ENCODE measurements around the gene SLFN14. TPM values are rescaled to one million over a fixed set of nuclear protein-coding genes. Genes with fewer than 3 reads are reported as not detected.
A peak's percentile ranks its signal among the peaks of the same experiment; 100 is the strongest.

Gene SLFN14
- total RNA-seq, 1 experiment from 2014 or later: not detected

GRCh38 chr17:35578197-35578928, 17.7 kb upstream of the SLFN14 start, which contains the start of gene PEX12:
PEX12 (minus strand) TSS chr17:35578571; CDS start chr17:35578021, 550 bp downstream.
- Mint-ChIP-seq H3K27ac (peak within 1 kb of the TSS; percentile 96 to 99 (median 99)), H3K4me1 (peaks cover 9 to 10% of the 10 kb centered on the region in 2 experiments), H3K27me3 (ENCODE audit: low read depth) (peaks cover 4% of the 10 kb centered on the region), H3K36me3 (ENCODE audit: insufficient read depth in 1 of 3, low read depth in 3 of 3) (peaks cover 0 to 18% (median 4%) of the 10 kb centered on the region in 3 experiments; a peak in 3 of 7 replicates), H3K4me3 (peak within 1 kb of the TSS; percentile 94), H3K9me3 (no peaks in the 10 kb centered on the region)
- H2AFZ ChIP-seq (ENCODE audit: low read length): no peak within 1 kb of the TSS
- H3K14ac ChIP-seq (ENCODE audit: insufficient read depth, low read length): peak within 1 kb of the TSS; percentile 72
- H3K27me3 ChIP-seq (ENCODE audit: insufficient read depth, low read length): no peaks in the 10 kb centered on the region
- H2AK5ac ChIP-seq (ENCODE audit: insufficient read length, low read length): no peak within 1 kb of the TSS
- H3K18ac ChIP-seq (ENCODE audit: insufficient read length, low read depth, low read length): peak within 1 kb of the TSS; percentile 30
- no peak within 1 kb of the TSS for H2BK12ac ChIP-seq (ENCODE audit: insufficient read length, low read depth, low read length)
- peak within 1 kb of the TSS; percentile 19 for H4K5ac ChIP-seq (ENCODE audit: insufficient read length, low read depth, low read length)
- H2BK5ac ChIP-seq (ENCODE audit: insufficient read length, low read length): no peak within 1 kb of the TSS
- H3K9me3 ChIP-seq (ENCODE audit: control insufficient read depth, low read depth, low read length): no peaks in the 10 kb centered on the region
- H3K56ac ChIP-seq (ENCODE audit: insufficient read length, low read depth, low read length): no peak within 1 kb of the TSS
- H3K23me2 ChIP-seq (ENCODE audit: insufficient read length, low read depth, low read length, poor library complexity, severe bottlenecking): peaks cover 8% of the 10 kb centered on the region
- TF ChIP-seq, protein P1, sequence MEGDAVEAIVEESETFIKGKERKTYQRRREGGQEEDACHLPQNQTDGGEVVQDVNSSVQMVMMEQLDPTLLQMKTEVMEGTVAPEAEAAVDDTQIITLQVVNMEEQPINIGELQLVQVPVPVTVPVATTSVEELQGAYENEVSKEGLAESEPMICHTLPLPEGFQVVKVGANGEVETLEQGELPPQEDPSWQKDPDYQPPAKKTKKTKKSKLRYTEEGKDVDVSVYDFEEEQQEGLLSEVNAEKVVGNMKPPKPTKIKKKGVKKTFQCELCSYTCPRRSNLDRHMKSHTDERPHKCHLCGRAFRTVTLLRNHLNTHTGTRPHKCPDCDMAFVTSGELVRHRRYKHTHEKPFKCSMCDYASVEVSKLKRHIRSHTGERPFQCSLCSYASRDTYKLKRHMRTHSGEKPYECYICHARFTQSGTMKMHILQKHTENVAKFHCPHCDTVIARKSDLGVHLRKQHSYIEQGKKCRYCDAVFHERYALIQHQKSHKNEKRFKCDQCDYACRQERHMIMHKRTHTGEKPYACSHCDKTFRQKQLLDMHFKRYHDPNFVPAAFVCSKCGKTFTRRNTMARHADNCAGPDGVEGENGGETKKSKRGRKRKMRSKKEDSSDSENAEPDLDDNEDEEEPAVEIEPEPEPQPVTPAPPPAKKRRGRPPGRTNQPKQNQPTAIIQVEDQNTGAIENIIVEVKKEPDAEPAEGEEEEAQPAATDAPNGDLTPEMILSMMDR (conservative IDR thresholded peaks at IDR 0.05): no peak
- no peak within 1 kb of the TSS for H3K27ac ChIP-seq (ENCODE audit: insufficient read length, low read depth, low read length)
- H3K23ac ChIP-seq (ENCODE audit: insufficient read length, low read depth, low read length): no peak within 1 kb of the TSS
- H3K79me2 ChIP-seq (ENCODE audit: insufficient read depth, low read length): no peaks in the 10 kb centered on the region
- H3K4me2 ChIP-seq (ENCODE audit: insufficient read depth, insufficient read length, low read length): peak within 1 kb of the TSS; percentile 87
- no peaks in the 10 kb centered on the region for H3K79me1 ChIP-seq (ENCODE audit: insufficient read depth, low read depth, low read length, poor library complexity, severe bottlenecking)
- no peaks in the 10 kb centered on the region for H4K20me1 ChIP-seq (ENCODE audit: control insufficient read depth, insufficient read depth, insufficient read length)
- no CpG with 5 or more reads among the region's 45 CpGs for WGBS (ENCODE audit: extremely low coverage, insufficient read length, low lambda C conversion rate)
- H3K4me1 ChIP-seq (ENCODE audit: insufficient read depth, low read length): no peaks in the 10 kb centered on the region
- H2BK15ac ChIP-seq (ENCODE audit: low read depth, low read length): no peak within 1 kb of the TSS
- H3T11ph ChIP-seq (ENCODE audit: low read length): no peak within 1 kb of the TSS
- H4K91ac ChIP-seq (ENCODE audit: insufficient read length, low read depth, low read length): no peak within 1 kb of the TSS
- peak; percentile 91 for DNase-seq
- no peak within 1 kb of the TSS for H2BK20ac ChIP-seq (ENCODE audit: low read depth, low read length, poor library complexity, severe bottlenecking)
- no peak within 1 kb of the TSS for H4K8ac ChIP-seq (replicated peaks; ENCODE audit: insufficient read length, low read depth, low read length)
- no peak within 1 kb of the TSS for H3K4ac ChIP-seq (ENCODE audit: low read depth, low read length)
- H2BK120ac ChIP-seq (ENCODE audit: low read depth, low read length, poor library complexity, severe bottlenecking): no peak within 1 kb of the TSS
- peak within 1 kb of the TSS; percentile 69 for H3K9ac ChIP-seq (ENCODE audit: extremely low read depth, insufficient read length, low read length)

Data from H9 (cell line).